Keratinocyte (primary cell): ENCODE results near the gene FOXL2NB. TPM values are rescaled to one million over a fixed set of nuclear protein-coding genes. Genes with fewer than 3 reads are reported as not detected.

ENCODE experiments used
- DNase-seq: peaks from one replicate; pipeline ENCODE4 v3.0.0-alpha.2; 2011; ENCODE audit warnings: low read depth, missing footprints, low spot score
- FAIRE-seq: peaks from 2 replicates; lab custom pipeline; 2011; peaks lifted over from hg19 to GRCh38; lab: Jason Lieb, UNC
- H2AFZ ChIP-seq: 2 replicates; pipeline ENCODE4 v1.6.0; 2012; ENCODE audit warnings: low read length, control low read depth, inconsistent platforms; ENCODE audit not compliant: control insufficient read depth
- H3K27ac ChIP-seq: 2 replicates; pipeline ENCODE4 v1.5.1; 2011; ENCODE audit warnings: low read length; ENCODE audit not compliant: control insufficient read depth, insufficient read depth
- H3K27me3 ChIP-seq: 3 replicates; pipeline ENCODE4 v1.6.0; 2011; ENCODE audit warnings: low read length; ENCODE audit not compliant: control insufficient read depth, insufficient read depth; ENCODE audit errors: extremely low read depth
- H3K36me3 ChIP-seq, 2 experiments: 2 replicates in 1 of 2; 3 replicates in 1 of 2; pipeline ENCODE4 v1.5.1; 2011; ENCODE audit warnings: low read length in 2 of 2, mild to moderate bottlenecking in 1 of 2; ENCODE audit not compliant: control insufficient read depth in 2 of 2, insufficient read depth in 2 of 2; ENCODE audit errors: extremely low read depth in 1 of 2
- H3K4me1 ChIP-seq: 3 replicates; pipeline ENCODE4 v1.5.1; 2011; ENCODE audit warnings: low read length; ENCODE audit not compliant: control insufficient read depth, insufficient read depth; ENCODE audit errors: extremely low read depth
- H3K4me2 ChIP-seq: 3 replicates; pipeline ENCODE4 v1.6.0; 2011; ENCODE audit warnings: low read depth, low read length; ENCODE audit not compliant: control insufficient read depth, insufficient read depth; ENCODE audit errors: extremely low read depth
- H3K4me3 ChIP-seq, 3 experiments: fragments of 200-600 bp in 1 of 3; sonication (generic) in 1 of 3; 2 replicates in 2 of 3; 3 replicates in 1 of 3; pipeline ENCODE4 v1.5.1; 2011 to 2016; ENCODE audit warnings: low read length in 3 of 3, mild to moderate bottlenecking in 3 of 3, control low read depth in 2 of 3, inconsistent platforms in 1 of 3, low read depth in 1 of 3, mixed read lengths in 1 of 3, mixed run types in 1 of 3, moderate library complexity in 1 of 3; ENCODE audit not compliant: control insufficient read depth in 2 of 3, insufficient read depth in 2 of 3; ENCODE audit errors: extremely low read depth in 1 of 3
- H3K79me2 ChIP-seq: 2 replicates; pipeline ENCODE4 v1.6.0; 2012; ENCODE audit warnings: low read length; ENCODE audit not compliant: control insufficient read depth, insufficient read depth
- H3K9ac ChIP-seq: 3 replicates; pipeline ENCODE4 v1.6.0; 2011; ENCODE audit warnings: low read length; ENCODE audit not compliant: control insufficient read depth, insufficient read depth; ENCODE audit errors: extremely low read depth
- H3K9me1 ChIP-seq: 3 replicates; pipeline ENCODE4 v1.6.0; 2011; ENCODE audit warnings: low read length; ENCODE audit not compliant: control insufficient read depth, insufficient read depth; ENCODE audit errors: extremely low read depth
- H3K9me3 ChIP-seq: 2 replicates; pipeline ENCODE4 v1.5.1; 2012; ENCODE audit warnings: low read depth, low read length; ENCODE audit not compliant: control insufficient read depth
- H4K20me1 ChIP-seq: 3 replicates; pipeline ENCODE4 v1.6.0; 2011; ENCODE audit warnings: low read length; ENCODE audit not compliant: control insufficient read depth, insufficient read depth; ENCODE audit errors: extremely low read depth
- CTCF ChIP-seq, 3 experiments: IDR thresholded peaks in 1 of 3; conservative IDR thresholded peaks in 1 of 3; optimal IDR thresholded peaks in 1 of 3; 2 replicates in 2 of 3; 3 replicates in 1 of 3; pipeline versions ENCODE3 to v1.5.1; 2011; ENCODE audit warnings: low read length in 3 of 3, mild to moderate bottlenecking in 3 of 3, moderate library complexity in 2 of 3, control low read depth in 1 of 3, inconsistent platforms in 1 of 3; ENCODE audit not compliant: insufficient read depth in 2 of 3; ENCODE audit errors: extremely low read depth in 1 of 3
- EZH2 ChIP-seq: IDR thresholded peaks from one replicate; pipeline ENCODE4 v1.6.1; 2012; ENCODE audit warnings: inconsistent platforms, mild to moderate bottlenecking, low read length, moderate library complexity
- dilution Hi-C: fragments of 300-500 bp; cut with MboI; formaldehyde crosslinking; loops from one replicate; pipeline ENCODE4 v1.7.0; 2020; ENCODE audit warnings: low sequenced_read_pairs; ENCODE audit not compliant: extremely low pct_ligation_motif_present
- polyA plus RNA-seq, 5 experiments: library from polyadenylated mRNA; depleted of rRNA in 3 of 5; stranded (reverse) in 3 of 5; stranded (forward) in 1 of 5; unstranded in 1 of 5; fragments of >200 nt; gene quantifications; 1 replicate in 1 of 5; 2 replicates in 3 of 5; 3 replicates in 1 of 5; pipeline versions ENCODE4 v1.2.1 to v1.2.3, GENCODE V29; 2011 to 2012; ENCODE audit warnings: missing spikeins in 2 of 5, low read depth in 1 of 5, low replicate concordance in 1 of 5

The FOXL2NB gene
- polyA plus RNA-seq, 1 donor (not counting 4 experiments of a cell fraction or from before 2014, with no cell fraction given) = 0.38 TPM

- dilution Hi-C loops = no loop called here
- no peaks in the 10 kb centered on the region for H3K36me3 ChIP-seq
Measured at GRCh38 chr3:138964923-138965322, 17.9 kb downstream of the FOXL2NB start.

GRCh38 chr3:138971766-138972320 lies 24.8 kb downstream of the FOXL2NB start:
- H3K27me3 ChIP-seq = no peaks in the 10 kb centered on the region
- no peaks in the 10 kb centered on the region for H3K9me1 ChIP-seq
- H4K20me1 ChIP-seq = no peaks in the 10 kb centered on the region
- no peak for TF ChIP-seq EZH2
- TF ChIP-seq CTCF (optimal IDR thresholded peaks at IDR 0.05 in 1 of 3, IDR thresholded peaks at IDR 0.05 in 1 of 3, conservative IDR thresholded peaks at IDR 0.05 in 1 of 3; ENCODE audit: extremely low read depth in 1 of 3, insufficient read depth in 2 of 3, low read length in 3 of 3) = no peak
- H3K9me3 ChIP-seq = no peaks in the 10 kb centered on the region
- FAIRE-seq = no peak
- no peaks in the 10 kb centered on the region for H3K36me3 ChIP-seq
- H3K4me3 ChIP-seq = no peak overlapping the region
- H3K4me2 ChIP-seq = no peak overlapping the region
- H2AFZ ChIP-seq = no peak overlapping the region
- dilution Hi-C loops = no loop called here
- DNase-seq = no peak
- H3K9ac ChIP-seq = no peak overlapping the region
- H3K27ac ChIP-seq = no peak overlapping the region
- no peaks in the 10 kb centered on the region for H3K4me1 ChIP-seq
- no peaks in the 10 kb centered on the region for H3K79me2 ChIP-seq

More at GRCh38 chr3:138964923-138965322, 17.9 kb downstream of the FOXL2NB start:
- Histone ChIP-seq H3K27me3 (peaks cover 23% of the 10 kb centered on the region), H4K20me1 (no peaks in the 10 kb centered on the region), H3K4me2 (no peak overlapping the region), H3K4me1 (no peaks in the 10 kb centered on the region), H3K9ac (no peak overlapping the region), H3K27ac (no peak overlapping the region), H3K4me3 (no peak overlapping the region), H2AFZ (no peak overlapping the region), H3K9me1 (no peaks in the 10 kb centered on the region), H3K79me2 (no peaks in the 10 kb centered on the region), H3K9me3 (no peaks in the 10 kb centered on the region)
- FAIRE-seq = no peak
- TF ChIP-seq EZH2 = no peak
- no peak for TF ChIP-seq CTCF (optimal IDR thresholded peaks at IDR 0.05 in 1 of 3, IDR thresholded peaks at IDR 0.05 in 1 of 3, conservative IDR thresholded peaks at IDR 0.05 in 1 of 3; ENCODE audit: extremely low read depth in 1 of 3, insufficient read depth in 2 of 3, low read length in 3 of 3)
- no peak for DNase-seq
